Activated CD8-positive, alpha-beta T cell treated with anti-CD3 and anti-CD28 coated beads for 36 hours (primary cell): Measurements from ENCODE around the gene PARK7. TPM values are rescaled to one million over a fixed set of nuclear protein-coding genes. Genes with fewer than 3 reads are reported as not detected.

ENCODE experiments used
- ATAC-seq: fragments of 200-7000 bp; cut with Tn5 transposase; one replicate; pipeline ENCODE4 v1.10.0; 2021; ENCODE audit warnings: mild to moderate bottlenecking, moderate library complexity
- CTCF ChIA-PET: fragments of 350-600 bp; sonication (Branson Sonifier 250); formaldehyde crosslinking; loops from one replicate; lab custom pipeline; 2021; ENCODE audit warnings: antibody characterized with exemption; lab: Charles Lee
- POLR2A ChIA-PET: fragments of 350-600 bp; sonication (Branson Sonifier 250); formaldehyde crosslinking; loops from one replicate; lab custom pipeline; 2021; ENCODE audit warnings: antibody characterized with exemption; lab: Charles Lee
- DNase-seq: peaks from one replicate; pipeline ENCODE4 v3.0.0-alpha.2; 2020
- H3K27ac Mint-ChIP-seq: one replicate; pipeline ENCODE4 v1.8.0; 2021; ENCODE audit warnings: mild to moderate bottlenecking, mixed read lengths
- H3K27me3 Mint-ChIP-seq: one replicate; pipeline ENCODE4 v1.8.0; 2021; ENCODE audit warnings: mixed read lengths
- H3K36me3 Mint-ChIP-seq: one replicate; pipeline ENCODE4 v1.8.0; 2021; ENCODE audit warnings: low read depth, mixed read lengths
- H3K4me1 Mint-ChIP-seq: one replicate; pipeline ENCODE4 v1.8.0; 2021; ENCODE audit warnings: low read depth, mixed read lengths
- H3K4me3 Mint-ChIP-seq: one replicate; pipeline ENCODE4 v1.8.0; 2021; ENCODE audit warnings: mild to moderate bottlenecking, moderate library complexity, mixed read lengths
- H3K9me3 Mint-ChIP-seq: one replicate; pipeline ENCODE4 v1.8.0; 2021; ENCODE audit warnings: mixed read lengths
- CTCF ChIP-seq: fragments of 200-600 bp; IDR thresholded peaks from one replicate; pipeline ENCODE4 v1.8.0; 2022; ENCODE audit warnings: antibody characterized with exemption, mild to moderate bottlenecking
- intact Hi-C: fragments of 100-400 bp; cut with micrococcal nuclease; formaldehyde crosslinking; loops from one replicate; pipeline ENCODE4 v1.10.0; 2022
- total RNA-seq, 2 experiments: library from RNA; stranded (reverse); gene quantifications; one replicate each; pipeline ENCODE4 v1.2.3, GENCODE V29; 2021

The PARK7 gene
- total RNA-seq, 2 experiments from 2014 or later: 539 to 552 TPM

- Mint-ChIP-seq H3K27me3 (peaks cover 9% of the 10 kb centered on the region), H3K36me3 (no peaks in the 10 kb centered on the region), H3K4me1 (peaks cover 4% of the 10 kb centered on the region), H3K9me3 (no peaks in the 10 kb centered on the region), H3K27ac (no peak overlapping the region), H3K4me3 (no peak overlapping the region)
- TF ChIP-seq CTCF: no peak
- DNase-seq: no peak
- CTCF ChIA-PET: interaction anchor here (4.3 to 10.2 kb wide), 3 partner anchors 37 to 337 kb away, joined by 35 to 120 read pairs (median 61); no protein-coding TSS in a partner anchor
- no peak for ATAC-seq
- POLR2A ChIA-PET: no interaction called here
- intact Hi-C loops: no loop called here
Observed at GRCh38 chr1:8012955-8013354, 51.4 kb downstream of the PARK7 start.

GRCh38 chr1:8013399-8013798 is 51.9 kb downstream of the PARK7 start:
- POLR2A ChIA-PET: no interaction called here
- no peak for DNase-seq
- no peaks in the 10 kb centered on the region for H3K36me3 Mint-ChIP-seq
- no peak overlapping the region for H3K27ac Mint-ChIP-seq
- H3K27me3 Mint-ChIP-seq: peaks cover 12% of the 10 kb centered on the region
- no peaks in the 10 kb centered on the region for H3K9me3 Mint-ChIP-seq
- H3K4me1 Mint-ChIP-seq: peaks cover 4% of the 10 kb centered on the region
- CTCF ChIA-PET: interaction anchor here (1.0 to 10.2 kb wide), 5 partner anchors 31 to 336 kb away, joined by 4 to 120 read pairs (median 35); no protein-coding TSS in a partner anchor
- H3K4me3 Mint-ChIP-seq: no peak overlapping the region
- intact Hi-C loops: no loop called here
- TF ChIP-seq CTCF: no peak
- no peak for ATAC-seq

GRCh38 chr1:8013800-8014199 is 52.3 kb downstream of the PARK7 start:
- no peaks in the 10 kb centered on the region for H3K36me3 Mint-ChIP-seq
- ChIA-PET POLR2A (no interaction called here), CTCF (interaction anchor here (1.0 to 10.2 kb wide), 10 partner anchors 10 to 336 kb away, joined by 3 to 120 read pairs (median 22); no protein-coding TSS in a partner anchor)
- H3K27me3 Mint-ChIP-seq: peaks cover 14% of the 10 kb centered on the region
- H3K9me3 Mint-ChIP-seq: no peaks in the 10 kb centered on the region
- no peak for TF ChIP-seq CTCF
- ATAC-seq (no peak), DNase-seq (no peak)
- no peak overlapping the region for H3K4me3 Mint-ChIP-seq
- H3K27ac Mint-ChIP-seq: no peak overlapping the region
- H3K4me1 Mint-ChIP-seq: peaks cover 4% of the 10 kb centered on the region
- intact Hi-C loops: no loop called here

GRCh38 chr1:8014381-8014988 is 53.0 kb downstream of the PARK7 start:
- DNase-seq (no peak), ATAC-seq (no peak)
- intact Hi-C loops: no loop called here
- POLR2A ChIA-PET: no interaction called here
- no peak for TF ChIP-seq CTCF
- no peak overlapping the region for H3K27ac Mint-ChIP-seq
- CTCF ChIA-PET: interaction anchor here (0.8 to 10.2 kb wide), 46 partner anchors 8 to 712 kb away, joined by 3 to 120 read pairs (median 5); partner anchors contain the start of gene SLC45A1
- peaks cover 18% of the 10 kb centered on the region for H3K27me3 Mint-ChIP-seq
- H3K4me3 Mint-ChIP-seq: no peak overlapping the region
- H3K9me3 Mint-ChIP-seq: no peaks in the 10 kb centered on the region
- H3K4me1 Mint-ChIP-seq: peaks cover 4% of the 10 kb centered on the region
- H3K36me3 Mint-ChIP-seq: no peaks in the 10 kb centered on the region
